Immature natural killer cell (primary cell): ENCODE results near the gene VWA1. TPM values are rescaled to one million over a fixed set of nuclear protein-coding genes. Genes with fewer than 3 reads are reported as not detected.
"Not testable (repeated sequence)": the region's sequence is repeated elsewhere in the genome, so short reads cannot be mapped to it uniquely, and the experiment has no call there.

ENCODE experiments used
- DNase-seq, 3 donors: peaks; one replicate each; pipeline ENCODE4 v3.0.0; 2022; ENCODE audit warnings: mixed read lengths in 1 of 3
- H3K27ac Mint-ChIP-seq, 6 donors: one replicate each; pipeline ENCODE4 v1.8.0; 2020; ENCODE audit warnings: mixed read lengths in 6 of 6, mild to moderate bottlenecking in 5 of 6, inconsistent platforms in 4 of 6, moderate library complexity in 3 of 6
- H3K27me3 Mint-ChIP-seq, 3 donors: one replicate each; pipeline ENCODE4 v1.8.0; 2020 to 2021; ENCODE audit warnings: low read depth in 3 of 3, mild to moderate bottlenecking in 3 of 3, mixed read lengths in 3 of 3, moderate library complexity in 3 of 3, inconsistent platforms in 1 of 3
- H3K36me3 Mint-ChIP-seq, 3 donors: one replicate each; pipeline ENCODE4 v1.8.0; 2020; ENCODE audit warnings: mixed read lengths in 3 of 3, inconsistent platforms in 2 of 3, mild to moderate bottlenecking in 2 of 3
- H3K4me1 Mint-ChIP-seq, 2 donors: one replicate each; pipeline ENCODE4 v1.8.0; 2020; ENCODE audit warnings: inconsistent platforms in 2 of 2, mild to moderate bottlenecking in 2 of 2, mixed read lengths in 2 of 2, moderate library complexity in 1 of 2
- H3K4me3 Mint-ChIP-seq, 5 donors: one replicate each; pipeline ENCODE4 v1.8.0; 2020; ENCODE audit warnings: mild to moderate bottlenecking in 5 of 5, mixed read lengths in 5 of 5, inconsistent platforms in 3 of 5, moderate library complexity in 3 of 5
- H3K9me3 Mint-ChIP-seq, 6 donors: one replicate each; pipeline ENCODE4 v1.8.0; 2020; ENCODE audit warnings: mild to moderate bottlenecking in 6 of 6, mixed read lengths in 6 of 6, inconsistent platforms in 4 of 6, moderate library complexity in 3 of 6
- polyA plus RNA-seq, 3 donors: library from polyadenylated mRNA; unstranded; fragments of 300-500 nt; fragmentation: Illumina TruSeq; gene quantifications; one replicate each; pipeline ENCODE4 v1.2.3, GENCODE V29; 2021

The VWA1 gene
- polyA plus RNA-seq, 3 donors from 2014 or later: not detected

- not testable (repeated sequence) for H3K4me3 Mint-ChIP-seq
These were observed 19.0 kb downstream of the VWA1 start for GRCh38 chr1:1454286-1455056.

GRCh38 chr1:1455366-1455884, 19.9 kb downstream of the VWA1 start:
- no peak for DNase-seq
- H3K9me3 Mint-ChIP-seq: no peaks in the 10 kb centered on the region
- no peak overlapping the region for H3K27ac Mint-ChIP-seq
- H3K4me1 Mint-ChIP-seq: no peaks in the 10 kb centered on the region
- no peak overlapping the region for H3K4me3 Mint-ChIP-seq
- no peaks in the 10 kb centered on the region for H3K36me3 Mint-ChIP-seq
- H3K27me3 Mint-ChIP-seq: peaks cover 0 to 2% (median 0%) of the 10 kb centered on the region in 3 donors

More at GRCh38 chr1:1454286-1455056, 19.0 kb downstream of the VWA1 start:
- not testable (repeated sequence) for H3K27me3 Mint-ChIP-seq, H3K27ac Mint-ChIP-seq, H3K4me1 Mint-ChIP-seq, DNase-seq, H3K36me3 Mint-ChIP-seq, H3K9me3 Mint-ChIP-seq

GRCh38 chr1:1455934-1456333, 20.4 kb downstream of the VWA1 start:
- not testable (repeated sequence) for DNase-seq, H3K4me3 Mint-ChIP-seq, H3K9me3 Mint-ChIP-seq, H3K27ac Mint-ChIP-seq, H3K27me3 Mint-ChIP-seq, H3K4me1 Mint-ChIP-seq, H3K36me3 Mint-ChIP-seq

- H3K9me3 Mint-ChIP-seq, DNase-seq, H3K4me1 Mint-ChIP-seq, H3K4me3 Mint-ChIP-seq, H3K27me3 Mint-ChIP-seq, H3K27ac Mint-ChIP-seq, H3K36me3 Mint-ChIP-seq: not testable (repeated sequence)
These were observed 21.3 kb downstream of the VWA1 start for GRCh38 chr1:1456683-1457255.

GRCh38 chr1:1459156-1459555, 23.7 kb downstream of the VWA1 start:
- H3K27me3 Mint-ChIP-seq, H3K9me3 Mint-ChIP-seq, H3K4me3 Mint-ChIP-seq, H3K36me3 Mint-ChIP-seq, DNase-seq, H3K27ac Mint-ChIP-seq, H3K4me1 Mint-ChIP-seq: not testable (repeated sequence)

- H3K9me3 Mint-ChIP-seq, H3K4me3 Mint-ChIP-seq, DNase-seq, H3K27me3 Mint-ChIP-seq, H3K36me3 Mint-ChIP-seq, H3K27ac Mint-ChIP-seq, H3K4me1 Mint-ChIP-seq: not testable (repeated sequence)
These were observed 24.2 kb downstream of the VWA1 start for GRCh38 chr1:1459711-1460110.

GRCh38 chr1:1460540-1461130, 25.1 kb downstream of the VWA1 start:
- Mint-ChIP-seq H3K36me3 (no peaks in the 10 kb centered on the region), H3K27ac (no peak overlapping the region), H3K4me3 (no peak overlapping the region), H3K4me1 (no peaks in the 10 kb centered on the region), H3K27me3 (peaks cover 0 to 4% (median 0%) of the 10 kb centered on the region in 3 donors), H3K9me3 (no peaks in the 10 kb centered on the region)
- no peak for DNase-seq

GRCh38 chr1:1461721-1462317, 26.3 kb downstream of the VWA1 start:
- no peak for DNase-seq
- Mint-ChIP-seq H3K4me1 (no peaks in the 10 kb centered on the region), H3K4me3 (peak overlapping the region in 1 of 5 donors; percentile 46), H3K27me3 (peaks cover 0 to 4% (median 0%) of the 10 kb centered on the region in 3 donors), H3K9me3 (no peaks in the 10 kb centered on the region), H3K36me3 (no peaks in the 10 kb centered on the region), H3K27ac (no peak overlapping the region)

GRCh38 chr1:1462318-1462966, 27.0 kb downstream of the VWA1 start:
- Mint-ChIP-seq H3K4me1 (no peaks in the 10 kb centered on the region), H3K36me3 (no peaks in the 10 kb centered on the region), H3K27ac (peak overlapping the region in 1 of 6 donors; percentile 40), H3K27me3 (peaks cover 0 to 4% (median 0%) of the 10 kb centered on the region in 3 donors), H3K4me3 (peak overlapping the region; percentile 33 to 63 (median 44)), H3K9me3 (no peaks in the 10 kb centered on the region)
- peak in 1 of 3 donors; percentile 34 for DNase-seq

GRCh38 chr1:1463312-1463711, 27.8 kb downstream of the VWA1 start:
- peaks cover 0 to 4% (median 0%) of the 10 kb centered on the region in 3 donors for H3K27me3 Mint-ChIP-seq
- H3K4me3 Mint-ChIP-seq: no peak overlapping the region
- H3K27ac Mint-ChIP-seq: no peak overlapping the region
- no peaks in the 10 kb centered on the region for H3K4me1 Mint-ChIP-seq
- DNase-seq: no peak
- H3K36me3 Mint-ChIP-seq: no peaks in the 10 kb centered on the region
- H3K9me3 Mint-ChIP-seq: no peaks in the 10 kb centered on the region

GRCh38 chr1:1468196-1468985, 32.9 kb downstream of the VWA1 start:
- not testable (repeated sequence) for H3K27ac Mint-ChIP-seq, H3K9me3 Mint-ChIP-seq, DNase-seq, H3K4me3 Mint-ChIP-seq, H3K36me3 Mint-ChIP-seq
- Mint-ChIP-seq H3K4me1 (peaks cover 11 to 19% of the 10 kb centered on the region in 2 donors), H3K27me3 (peaks cover 0 to 13% (median 3%) of the 10 kb centered on the region in 3 donors)

- H3K27me3 Mint-ChIP-seq: peaks cover 3 to 17% (median 4%) of the 10 kb centered on the region in 3 donors
- peak overlapping the region; percentile 84 to 94 (median 89) for H3K4me3 Mint-ChIP-seq
- H3K36me3 Mint-ChIP-seq: no peaks in the 10 kb centered on the region
- DNase-seq: no peak
- H3K4me1 Mint-ChIP-seq: peaks cover 11 to 28% of the 10 kb centered on the region in 2 donors
- no peaks in the 10 kb centered on the region for H3K9me3 Mint-ChIP-seq
- H3K27ac Mint-ChIP-seq: peak overlapping the region; percentile 83 to 97 (median 94)
These were observed 35.3 kb downstream of the VWA1 start for GRCh38 chr1:1470626-1471388.
